Measurements from ENCODE around the gene GCC2.
"Not testable (repeated sequence)": the region's sequence is repeated elsewhere in the genome, so short reads cannot be mapped to it uniquely, and the experiment has no call there.

The GCC2 gene

GRCh38 chr2:108552566-108552965, 103.6 kb downstream of the GCC2 start:
- no peak overlapping the region for H3K27ac ChIP-seq (ENCODE audit: low read length)
- no peak overlapping the region for H3K4me3 ChIP-seq (ENCODE audit: low read length)
- H3K36me3 ChIP-seq (ENCODE audit: insufficient read depth, low read depth, low read length): no peaks in the 10 kb centered on the region
- peaks cover 8% of the 10 kb centered on the region; the same call in 1 of the 2 replicates for H3K4me1 ChIP-seq (ENCODE audit: insufficient read depth, low read length)
- H3K27me3 ChIP-seq (ENCODE audit: insufficient read depth, low read length): no peaks in the 10 kb centered on the region
- no peaks in the 10 kb centered on the region for H3K9me3 ChIP-seq (ENCODE audit: insufficient read depth, low read depth, low read length)
- no peak overlapping the region for H3K9ac ChIP-seq (ENCODE audit: low read depth, low read length)

GRCh38 chr2:108553209-108553919, 104.4 kb downstream of the GCC2 start:
- no peaks in the 10 kb centered on the region for H3K27me3 ChIP-seq (ENCODE audit: insufficient read depth, low read length)
- no peaks in the 10 kb centered on the region for H3K36me3 ChIP-seq (ENCODE audit: insufficient read depth, low read depth, low read length)
- H3K9ac ChIP-seq (ENCODE audit: low read depth, low read length): no peak overlapping the region
- no peaks in the 10 kb centered on the region for H3K9me3 ChIP-seq (ENCODE audit: insufficient read depth, low read depth, low read length)
- no peak overlapping the region for H3K27ac ChIP-seq (ENCODE audit: low read length)
- no peak overlapping the region for H3K4me3 ChIP-seq (ENCODE audit: low read length)
- peaks cover 8% of the 10 kb centered on the region; the same call in 1 of the 2 replicates for H3K4me1 ChIP-seq (ENCODE audit: insufficient read depth, low read length)

- no peak overlapping the region for H3K27ac ChIP-seq (ENCODE audit: low read length)
- peaks cover 8% of the 10 kb centered on the region; the same call in 1 of the 2 replicates for H3K4me1 ChIP-seq (ENCODE audit: insufficient read depth, low read length)
- H3K36me3 ChIP-seq (ENCODE audit: insufficient read depth, low read depth, low read length): no peaks in the 10 kb centered on the region
- no peak overlapping the region for H3K9ac ChIP-seq (ENCODE audit: low read depth, low read length)
- H3K9me3 ChIP-seq (ENCODE audit: insufficient read depth, low read depth, low read length): no peaks in the 10 kb centered on the region
- H3K4me3 ChIP-seq (ENCODE audit: low read length): no peak overlapping the region
- H3K27me3 ChIP-seq (ENCODE audit: insufficient read depth, low read length): no peaks in the 10 kb centered on the region
Measured at GRCh38 chr2:108554528-108554927, 105.5 kb downstream of the GCC2 start.

- no peaks in the 10 kb centered on the region for H3K36me3 ChIP-seq (ENCODE audit: insufficient read depth, low read depth, low read length)
- H3K9me3 ChIP-seq (ENCODE audit: insufficient read depth, low read depth, low read length): no peaks in the 10 kb centered on the region
- no peak overlapping the region for H3K4me3 ChIP-seq (ENCODE audit: low read length)
- no peak overlapping the region for H3K27ac ChIP-seq (ENCODE audit: low read length)
- no peaks in the 10 kb centered on the region for H3K27me3 ChIP-seq (ENCODE audit: insufficient read depth, low read length)
- H3K9ac ChIP-seq (ENCODE audit: low read depth, low read length): no peak overlapping the region
- H3K4me1 ChIP-seq (ENCODE audit: insufficient read depth, low read length): peaks cover 10% of the 10 kb centered on the region; the same call in 1 of the 2 replicates
Measured at GRCh38 chr2:108555572-108555971, 106.6 kb downstream of the GCC2 start.

DNA sequence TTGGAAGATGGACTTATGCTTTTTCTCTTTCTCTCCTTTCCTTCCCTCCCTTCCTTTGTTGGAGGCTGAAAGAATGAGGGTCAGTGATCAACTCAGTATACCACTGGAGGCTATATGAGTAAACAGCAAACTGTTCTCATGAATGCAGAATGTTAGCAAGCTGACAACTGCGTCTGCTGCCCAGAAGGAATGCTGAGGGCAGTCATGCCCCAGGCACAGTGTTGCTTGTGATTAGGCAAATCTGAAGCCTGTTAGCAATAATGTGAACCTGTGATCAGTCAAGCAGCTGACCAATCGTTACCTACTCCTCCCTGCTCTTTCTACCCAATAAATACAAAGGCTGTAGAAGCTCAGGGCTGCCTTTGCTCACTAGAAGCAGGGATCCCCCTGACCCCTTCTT, 107.6 kb downstream of the GCC2 start:
- H3K4me3 ChIP-seq (ENCODE audit: low read length); H3K9ac ChIP-seq (ENCODE audit: low read depth, low read length); H3K4me1 ChIP-seq (ENCODE audit: insufficient read depth, low read length); H3K27me3 ChIP-seq (ENCODE audit: insufficient read depth, low read length); H3K36me3 ChIP-seq (ENCODE audit: insufficient read depth, low read depth, low read length); H3K9me3 ChIP-seq (ENCODE audit: insufficient read depth, low read depth, low read length); H3K27ac ChIP-seq (ENCODE audit: low read length): not testable (repeated sequence)
